Right atrium auricular region (tissue), 2 donors: Measurements from ENCODE around the gene KRTAP13-3. TPM values are rescaled to one million over a fixed set of nuclear protein-coding genes. Genes with fewer than 3 reads are reported as not detected.

ENCODE experiments used
- DNase-seq: peaks from one replicate; pipeline ENCODE4 v3.0.0-alpha.2; 2019; ENCODE audit warnings: low spot score
- H3K27ac ChIP-seq, 2 donors: fragments of 200-600 bp; sonication (generic); 1 replicate in 1 of 2; 2 replicates in 1 of 2; pipeline ENCODE4 v1.5.1; 2016 to 2019
- H3K27me3 ChIP-seq, 2 donors: fragments of 200-600 bp; sonication (generic); one replicate each; pipeline versions ENCODE4 v1.5.1 to v1.6.0; 2017 to 2019
- H3K36me3 ChIP-seq: fragments of 200-600 bp; sonication (generic); one replicate; pipeline ENCODE4 v1.5.1; 2016
- H3K4me1 ChIP-seq, 2 donors: fragments of 200-600 bp; sonication (generic); one replicate each; pipeline versions ENCODE4 v1.5.1 to v1.6.0; 2017 to 2019
- H3K4me3 ChIP-seq, 2 donors: fragments of 200-600 bp; sonication (generic); 1 replicate in 1 of 2; 2 replicates in 1 of 2; pipeline ENCODE4 v1.5.1; 2017 to 2019; ENCODE audit warnings: mild to moderate bottlenecking in 1 of 2, moderate library complexity in 1 of 2
- H3K9me3 ChIP-seq, 2 donors: fragments of 200-600 bp; sonication (generic); one replicate each; pipeline ENCODE4 v1.5.1; 2019
- total RNA-seq, 2 donors: library from RNA; depleted of rRNA; stranded (reverse); fragments of >200 nt; gene quantifications; one replicate each; pipeline ENCODE4 v1.1.0, GENCODE V29; 2016
- TF ChIP-seq, protein P1 (sequence below), 2 donors: fragments of 200-600 bp; sonication (generic); IDR thresholded peaks; one replicate each; pipeline ENCODE4 v1.5.1; 2019; ENCODE audit warnings: antibody characterized with exemption in 2 of 2

The KRTAP13-3 gene, protein sequence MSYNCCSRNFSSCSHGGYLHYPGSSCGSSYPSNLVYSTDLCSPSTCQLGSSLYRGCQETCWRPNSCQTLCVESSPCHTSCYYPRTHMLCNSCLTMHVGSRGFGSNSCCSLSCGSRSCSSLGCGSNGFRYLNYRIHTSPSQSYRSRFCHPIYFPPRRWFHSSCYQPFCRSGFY
- total RNA-seq, result not detected

DNA sequence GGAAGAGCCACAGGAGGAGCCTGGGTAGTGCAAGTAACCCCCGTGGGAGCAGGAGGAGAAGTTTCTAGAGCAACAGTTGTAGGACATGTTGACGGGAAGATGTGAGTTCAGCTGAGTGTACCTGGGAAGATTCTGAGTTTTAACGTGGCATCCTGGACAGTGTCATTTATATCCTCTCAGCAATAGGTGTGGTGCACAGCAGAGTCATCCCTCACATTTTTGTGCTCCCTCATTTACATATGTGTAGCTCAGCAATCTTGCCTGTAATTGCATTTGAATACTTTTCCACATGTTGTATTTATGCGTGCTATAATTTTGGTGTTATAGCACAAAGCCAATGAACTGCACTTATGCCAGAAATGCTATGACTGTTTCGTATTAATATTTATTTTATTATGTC lies at the start of gene KRTAP13-3:
TSS of gene KRTAP13-3 (minus strand) at position 101 of the 400 bp plus-strand sequence. CDS start at position 87, 14 bp downstream.
- no peak for DNase-seq
- Histone ChIP-seq H3K27ac (no peak within 1 kb of the TSS), H3K36me3 (no peaks in the 10 kb centered on the region), H3K4me3 (no peak within 1 kb of the TSS), H3K9me3 (no peaks in the 10 kb centered on the region), H3K4me1 (no peaks in the 10 kb centered on the region), H3K27me3 (no peaks in the 10 kb centered on the region)
- TF ChIP-seq, protein P1, sequence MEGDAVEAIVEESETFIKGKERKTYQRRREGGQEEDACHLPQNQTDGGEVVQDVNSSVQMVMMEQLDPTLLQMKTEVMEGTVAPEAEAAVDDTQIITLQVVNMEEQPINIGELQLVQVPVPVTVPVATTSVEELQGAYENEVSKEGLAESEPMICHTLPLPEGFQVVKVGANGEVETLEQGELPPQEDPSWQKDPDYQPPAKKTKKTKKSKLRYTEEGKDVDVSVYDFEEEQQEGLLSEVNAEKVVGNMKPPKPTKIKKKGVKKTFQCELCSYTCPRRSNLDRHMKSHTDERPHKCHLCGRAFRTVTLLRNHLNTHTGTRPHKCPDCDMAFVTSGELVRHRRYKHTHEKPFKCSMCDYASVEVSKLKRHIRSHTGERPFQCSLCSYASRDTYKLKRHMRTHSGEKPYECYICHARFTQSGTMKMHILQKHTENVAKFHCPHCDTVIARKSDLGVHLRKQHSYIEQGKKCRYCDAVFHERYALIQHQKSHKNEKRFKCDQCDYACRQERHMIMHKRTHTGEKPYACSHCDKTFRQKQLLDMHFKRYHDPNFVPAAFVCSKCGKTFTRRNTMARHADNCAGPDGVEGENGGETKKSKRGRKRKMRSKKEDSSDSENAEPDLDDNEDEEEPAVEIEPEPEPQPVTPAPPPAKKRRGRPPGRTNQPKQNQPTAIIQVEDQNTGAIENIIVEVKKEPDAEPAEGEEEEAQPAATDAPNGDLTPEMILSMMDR (IDR thresholded peaks at IDR 0.05), result no peak

DNA sequence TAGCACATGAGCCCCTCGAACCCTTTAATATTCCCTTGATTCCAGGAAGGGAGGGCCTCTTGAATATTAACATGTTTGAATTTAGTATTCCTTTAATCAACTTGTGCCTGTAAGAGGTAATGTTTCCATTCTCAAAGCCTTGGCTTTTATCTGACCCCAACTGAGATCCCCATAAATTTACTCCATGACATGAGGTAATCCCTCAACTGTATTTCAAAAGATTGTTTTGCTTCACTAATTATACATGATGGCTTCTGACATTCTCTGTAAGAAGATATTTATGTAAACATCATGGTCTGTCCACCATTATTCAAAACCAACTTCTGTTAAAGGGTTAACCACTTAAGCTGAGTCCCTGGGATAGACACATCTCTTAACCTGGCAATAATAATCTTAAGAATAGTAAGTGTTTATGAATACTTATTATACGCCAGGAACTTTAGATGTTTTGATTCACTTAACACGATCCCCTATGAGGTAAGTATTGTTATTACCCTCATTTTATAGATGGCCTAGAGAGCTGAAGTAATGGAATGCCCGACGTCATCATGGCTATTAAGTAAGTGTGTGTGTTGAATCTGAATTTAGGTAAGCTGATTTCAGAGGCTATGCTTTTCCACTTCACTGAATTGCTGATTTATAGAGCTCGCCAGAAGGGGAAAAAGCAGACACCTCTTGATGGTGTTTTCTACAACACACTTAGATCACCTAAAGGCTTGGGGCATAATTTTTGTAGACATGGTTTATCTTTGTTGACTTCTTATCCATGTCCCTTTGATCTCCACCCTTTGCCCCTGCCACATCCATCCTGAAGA lies 43.4 kb upstream of the KRTAP13-3 start:
- H3K4me1 ChIP-seq, result no peaks in the 10 kb centered on the region
- no peaks in the 10 kb centered on the region for H3K36me3 ChIP-seq
- H3K4me3 ChIP-seq, result no peak overlapping the region
- TF ChIP-seq, protein P1 (IDR thresholded peaks at IDR 0.05), result no peak
- no peaks in the 10 kb centered on the region for H3K9me3 ChIP-seq
- DNase-seq, result no peak
- no peak overlapping the region for H3K27ac ChIP-seq
- H3K27me3 ChIP-seq, result no peaks in the 10 kb centered on the region

DNA sequence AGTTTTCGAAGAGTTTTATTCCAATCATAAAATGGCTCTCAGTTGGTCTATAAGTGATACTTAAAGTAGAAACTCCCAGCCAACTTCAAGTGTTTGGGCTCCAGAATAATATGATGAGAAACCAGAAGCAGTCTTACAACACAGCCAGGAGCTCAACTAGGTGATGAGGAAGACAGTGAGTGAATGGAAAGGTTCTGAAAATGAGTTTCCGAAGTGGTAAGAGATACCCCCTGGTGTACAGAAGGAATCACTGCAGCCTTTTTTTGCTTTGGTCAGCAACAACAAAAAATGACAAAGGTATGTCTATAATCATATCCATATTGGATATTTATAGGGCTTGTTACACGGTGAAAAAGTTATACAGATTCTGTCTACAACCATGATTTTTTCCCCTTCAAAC lies 38.0 kb upstream of the KRTAP13-3 start:
- TF ChIP-seq, protein P1 (IDR thresholded peaks at IDR 0.05), result peak in 1 of 2 donors; percentile 17

DNA sequence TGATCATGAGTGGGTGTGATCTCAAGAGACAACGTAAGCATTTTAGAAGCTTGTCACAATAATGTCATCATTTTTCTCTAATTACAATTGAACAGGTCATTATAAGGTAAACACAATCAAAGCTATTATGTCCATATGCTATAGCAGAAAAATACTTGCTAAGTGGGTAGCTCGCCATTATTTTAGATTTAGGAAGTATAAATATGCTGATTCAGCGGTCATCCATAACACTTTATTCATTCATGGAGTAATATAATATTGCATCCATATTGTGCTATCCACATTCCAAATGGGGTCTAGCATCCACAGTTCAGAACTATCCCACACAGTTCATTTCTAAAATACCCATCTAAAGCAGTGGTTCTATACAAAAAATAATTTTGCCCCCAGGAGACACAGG lies 22.8 kb upstream of the KRTAP13-3 start:
- Histone ChIP-seq H3K36me3 (no peaks in the 10 kb centered on the region), H3K4me1 (no peaks in the 10 kb centered on the region), H3K9me3 (no peaks in the 10 kb centered on the region), H3K4me3 (no peak overlapping the region), H3K27ac (no peak overlapping the region), H3K27me3 (no peaks in the 10 kb centered on the region)
- TF ChIP-seq, protein P1 (IDR thresholded peaks at IDR 0.05), result no peak
- DNase-seq, result no peak

More for the DNA sequence above, 38.0 kb upstream of the KRTAP13-3 start:
- no peak for DNase-seq
- no peak overlapping the region for H3K27ac ChIP-seq
- H3K27me3 ChIP-seq, result no peaks in the 10 kb centered on the region
- H3K9me3 ChIP-seq, result no peaks in the 10 kb centered on the region
- no peak overlapping the region for H3K4me3 ChIP-seq
- no peaks in the 10 kb centered on the region for H3K4me1 ChIP-seq
- H3K36me3 ChIP-seq, result no peaks in the 10 kb centered on the region

DNA sequence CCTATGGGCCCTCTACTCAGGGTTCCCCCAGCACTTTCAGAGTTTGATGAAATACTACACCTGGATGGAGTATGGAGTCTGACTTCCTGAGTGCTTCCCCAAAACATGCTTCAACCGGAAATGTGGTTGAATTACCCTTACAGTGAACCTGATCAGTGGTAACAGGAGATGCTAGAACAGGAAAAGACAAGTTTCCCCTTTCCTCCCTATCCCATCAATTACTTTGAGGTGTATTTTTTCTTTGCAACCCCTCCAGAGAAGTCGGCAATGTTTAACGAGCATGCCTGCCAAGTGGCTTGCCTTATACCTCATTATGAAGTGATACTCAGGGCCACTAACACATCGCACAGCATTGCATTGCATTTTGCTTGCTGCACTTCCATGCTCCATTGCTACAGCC lies 21.3 kb upstream of the KRTAP13-3 start:
- Histone ChIP-seq H3K4me3 (no peak overlapping the region), H3K27ac (no peak overlapping the region), H3K9me3 (no peaks in the 10 kb centered on the region), H3K36me3 (no peaks in the 10 kb centered on the region), H3K4me1 (no peaks in the 10 kb centered on the region), H3K27me3 (no peaks in the 10 kb centered on the region)
- DNase-seq, result no peak
- TF ChIP-seq, protein P1 (IDR thresholded peaks at IDR 0.05), result no peak
